ENCODE measurements around the gene PIP5K1C.
A peak's percentile ranks its signal among the peaks of the same experiment; 100 is the strongest.

Gene PIP5K1C

DNA sequence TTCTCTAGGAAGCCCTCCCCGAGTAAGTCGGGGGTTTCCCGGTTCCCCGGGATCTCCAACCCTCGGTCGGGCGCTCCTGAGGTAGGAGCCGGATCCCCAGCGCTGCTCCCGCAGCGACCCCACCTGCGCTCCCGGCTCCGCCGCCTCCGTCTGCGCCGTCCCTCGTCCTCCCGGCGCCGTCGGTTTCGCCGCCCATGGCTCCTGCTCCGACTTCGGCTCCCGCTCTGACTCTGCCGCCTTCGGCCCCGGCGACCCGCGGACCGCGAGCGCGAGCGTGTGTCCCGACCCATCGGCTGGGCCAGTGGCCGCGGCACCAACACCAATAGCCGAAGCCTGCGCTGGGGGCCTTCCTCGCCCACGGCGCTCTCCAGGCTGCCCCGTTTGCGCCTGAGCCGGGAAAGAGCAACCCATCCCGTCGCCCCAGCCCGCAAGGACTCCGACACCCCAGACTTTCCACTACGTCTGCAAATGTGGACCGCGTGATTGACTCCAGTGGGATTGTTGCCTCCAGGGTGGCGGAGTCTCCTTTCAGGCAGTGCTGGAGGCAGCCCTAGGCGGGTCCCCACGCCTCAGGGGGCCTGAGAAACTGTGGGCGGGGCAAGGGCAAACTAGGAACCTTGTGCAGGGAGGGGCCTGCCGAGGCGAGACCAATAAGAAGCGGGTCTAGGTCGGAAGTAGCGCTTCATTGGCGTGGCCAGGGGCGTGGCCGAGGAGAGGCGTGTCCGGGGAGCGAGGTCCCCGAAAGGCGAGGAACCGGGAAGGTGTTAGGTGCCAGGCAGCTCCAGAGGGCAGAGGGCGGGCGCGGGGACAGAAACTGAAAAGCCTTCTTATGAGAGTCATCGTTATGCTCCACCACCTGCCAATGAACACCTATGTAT is 73.6 kb downstream of the PIP5K1C start, which contains the start of gene CACTIN:
Gene CACTIN (minus strand): TSS at position 318 of the 878 bp plus-strand sequence. CDS start 28 bp downstream, at position 290.
- DNase-seq (ENCODE audit: low spot score): peak; percentile 100

GRCh38 chr19:3625996-3626472 is 74.2 kb downstream of the PIP5K1C start:
- peak; percentile 47 for DNase-seq (ENCODE audit: low spot score)

DNA sequence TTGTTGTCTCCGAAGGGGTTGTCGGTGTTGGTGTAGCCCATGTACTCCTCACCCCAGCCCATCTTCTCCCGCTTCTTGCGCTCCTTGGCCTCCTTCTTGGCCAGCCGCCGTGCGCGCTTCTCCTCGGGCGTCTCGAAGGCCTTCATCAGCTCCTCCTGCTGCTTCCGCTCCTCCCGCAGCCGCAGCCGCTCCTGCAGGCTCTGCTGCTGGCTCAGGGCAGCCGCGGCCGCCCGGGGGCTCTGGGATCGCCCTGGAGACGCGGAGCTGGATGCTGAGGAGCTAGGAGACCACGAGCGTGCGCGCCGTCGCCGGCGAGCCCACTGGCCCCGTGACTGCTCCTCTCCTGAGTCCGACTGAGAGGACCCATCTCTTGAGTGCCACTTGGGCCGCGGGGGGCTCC is 76.6 kb downstream of the PIP5K1C start:
- DNase-seq (ENCODE audit: low spot score): no peak

GRCh38 chr19:3622224-3622623 is 78.0 kb downstream of the PIP5K1C start:
- no peak for DNase-seq (ENCODE audit: low spot score)

GRCh38 chr19:3621689-3622088 is 78.6 kb downstream of the PIP5K1C start:
- no peak for DNase-seq (ENCODE audit: low spot score)

GRCh38 chr19:3620817-3621547 is 79.3 kb downstream of the PIP5K1C start:
- DNase-seq (ENCODE audit: low spot score): no peak

- DNase-seq (ENCODE audit: low spot score): no peak
Observed at GRCh38 chr19:3620145-3620816, 80.0 kb downstream of the PIP5K1C start.

- no peak for DNase-seq (ENCODE audit: low spot score)
Observed at GRCh38 chr19:3619631-3620012, 80.6 kb downstream of the PIP5K1C start.

DNA sequence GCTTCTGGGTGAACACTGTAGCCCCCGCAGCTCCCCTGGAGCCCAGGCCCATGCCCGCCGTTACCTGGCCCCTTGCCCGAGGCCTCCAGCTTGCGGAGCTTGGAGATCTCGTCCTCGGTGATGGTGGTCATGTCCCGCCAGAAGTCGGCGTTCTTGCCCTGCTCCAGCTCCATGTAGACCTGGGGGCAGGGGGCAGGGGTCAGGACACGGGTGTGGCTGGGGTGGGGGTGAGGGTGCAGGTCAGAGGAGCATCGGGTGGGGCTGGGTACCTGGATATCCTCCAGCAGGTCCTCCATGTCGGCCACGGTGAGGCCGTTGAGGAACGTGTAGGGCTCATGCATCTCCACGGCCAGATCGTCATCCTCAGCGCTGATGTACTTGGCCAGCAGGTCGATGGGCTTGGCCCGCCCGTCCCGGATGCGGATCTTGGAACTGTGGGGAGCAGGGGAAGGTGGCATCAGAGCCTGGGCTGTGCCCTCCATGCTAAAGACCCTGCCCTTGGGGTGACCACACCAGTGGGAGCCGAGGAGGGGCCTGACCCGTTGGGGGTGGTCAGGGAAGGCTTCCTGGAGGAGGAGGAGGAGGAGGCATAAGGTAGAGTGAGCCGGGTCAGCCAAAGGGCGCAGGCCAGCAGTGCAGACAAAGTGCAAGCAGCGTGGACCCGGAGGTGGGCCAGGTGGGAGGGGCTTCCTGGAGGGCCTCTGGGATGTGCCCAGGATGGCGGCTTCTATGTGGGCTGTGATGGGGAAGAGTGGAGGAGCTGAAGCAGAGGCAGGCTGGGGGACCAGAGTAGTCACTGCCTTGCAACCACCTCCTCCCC is 81.2 kb downstream of the PIP5K1C start:
- DNase-seq (ENCODE audit: low spot score): no peak

DNA sequence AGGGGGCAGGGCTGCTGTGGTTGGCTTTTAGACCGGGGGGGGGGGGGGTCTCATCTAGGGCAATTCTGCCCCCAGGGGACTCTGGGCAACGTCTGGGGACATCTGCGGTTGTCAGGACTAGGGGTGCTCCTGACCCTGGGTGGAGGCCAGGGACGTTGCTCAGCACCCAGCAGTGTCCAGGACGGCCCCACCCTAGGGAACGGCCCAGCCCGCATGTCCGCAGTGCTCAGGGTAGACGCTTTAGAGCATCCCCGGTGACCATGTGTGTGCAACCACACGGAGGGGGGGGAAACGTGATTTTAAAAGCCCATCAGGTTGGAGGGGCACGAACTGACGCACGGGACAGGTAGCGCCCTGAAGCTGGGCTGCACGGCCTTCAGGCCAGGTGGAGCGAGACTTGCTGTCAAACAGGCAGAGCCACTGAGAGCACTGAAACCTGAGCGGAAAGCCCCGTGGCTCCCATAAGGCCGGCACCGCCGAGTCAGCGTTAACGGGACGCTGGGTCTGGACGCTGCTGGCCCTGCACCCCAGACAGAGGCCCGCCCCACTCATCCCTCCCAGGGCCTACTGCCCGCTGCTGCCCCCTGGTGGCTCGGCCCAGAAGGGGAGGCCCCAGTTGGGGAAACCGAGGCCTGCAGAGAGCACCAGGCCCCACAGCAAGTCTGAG is 82.0 kb downstream of the PIP5K1C start:
- DNase-seq (ENCODE audit: low spot score): peak; percentile 95

DNA sequence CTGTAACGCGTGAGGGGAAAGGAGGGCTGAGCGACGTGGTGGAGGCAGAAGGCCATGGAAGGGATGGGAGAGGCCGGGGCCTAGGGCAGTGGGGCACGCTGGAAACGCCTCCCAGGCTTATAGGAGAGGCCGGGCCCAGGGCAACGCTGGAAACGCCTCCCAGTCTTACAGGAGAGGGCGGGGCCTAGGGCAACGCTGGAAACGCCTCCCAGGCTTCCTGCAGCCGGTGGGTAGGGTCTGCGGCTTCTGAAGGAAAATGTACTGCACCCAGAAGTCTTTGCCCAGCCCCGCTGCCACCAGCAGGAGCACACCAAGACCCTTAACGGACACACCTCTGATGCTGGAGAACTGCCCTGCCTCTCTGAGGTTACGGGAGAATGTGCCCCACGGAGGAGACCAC is 82.8 kb downstream of the PIP5K1C start:
- no peak for DNase-seq (ENCODE audit: low spot score)

GRCh38 chr19:3615524-3616135 is 84.6 kb downstream of the PIP5K1C start:
- DNase-seq (ENCODE audit: low spot score): no peak

GRCh38 chr19:3614858-3615505 is 85.3 kb downstream of the PIP5K1C start:
- DNase-seq (ENCODE audit: low spot score): no peak

DNA sequence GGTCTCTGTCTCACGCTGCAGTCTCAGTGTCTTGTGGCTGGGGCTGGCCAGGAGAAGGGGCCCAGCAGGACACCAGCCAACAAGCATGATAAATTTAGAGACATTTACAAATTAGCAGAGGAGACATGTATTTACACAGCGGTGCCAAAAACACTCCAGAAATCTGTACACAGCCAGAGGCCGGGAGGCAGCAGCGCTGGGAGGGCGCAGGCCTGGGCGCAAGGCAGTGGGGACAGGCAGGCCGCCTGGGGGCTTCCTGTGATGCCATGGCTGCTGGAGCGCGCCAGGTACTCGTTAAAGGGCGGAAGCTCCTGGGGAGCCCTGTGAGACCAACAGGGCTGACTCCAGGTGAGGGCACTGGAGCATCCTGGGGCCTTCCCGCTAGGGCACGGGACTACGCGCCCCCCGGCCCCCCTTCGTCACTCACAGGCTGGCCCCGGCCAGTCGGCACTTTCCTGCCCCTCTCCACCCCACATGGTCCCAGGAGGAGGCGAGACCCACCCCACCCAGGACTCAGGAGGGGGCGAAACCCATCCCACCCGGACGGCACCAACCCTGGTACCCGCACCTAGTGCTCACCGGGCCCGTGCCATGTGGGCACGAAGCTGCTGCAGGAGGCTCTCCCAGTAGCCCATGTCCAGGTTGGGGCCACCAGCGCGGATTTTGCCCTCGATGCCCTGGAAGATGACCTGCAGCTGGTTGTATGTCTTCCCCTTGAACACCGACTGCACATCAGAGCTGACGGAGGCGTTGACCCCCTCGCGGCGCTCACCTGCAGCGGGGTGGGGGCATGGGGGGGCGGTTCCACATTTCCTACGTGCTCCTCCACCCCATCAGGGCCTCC is 86.2 kb downstream of the PIP5K1C start:
- no peak for DNase-seq (ENCODE audit: low spot score)

DNA sequence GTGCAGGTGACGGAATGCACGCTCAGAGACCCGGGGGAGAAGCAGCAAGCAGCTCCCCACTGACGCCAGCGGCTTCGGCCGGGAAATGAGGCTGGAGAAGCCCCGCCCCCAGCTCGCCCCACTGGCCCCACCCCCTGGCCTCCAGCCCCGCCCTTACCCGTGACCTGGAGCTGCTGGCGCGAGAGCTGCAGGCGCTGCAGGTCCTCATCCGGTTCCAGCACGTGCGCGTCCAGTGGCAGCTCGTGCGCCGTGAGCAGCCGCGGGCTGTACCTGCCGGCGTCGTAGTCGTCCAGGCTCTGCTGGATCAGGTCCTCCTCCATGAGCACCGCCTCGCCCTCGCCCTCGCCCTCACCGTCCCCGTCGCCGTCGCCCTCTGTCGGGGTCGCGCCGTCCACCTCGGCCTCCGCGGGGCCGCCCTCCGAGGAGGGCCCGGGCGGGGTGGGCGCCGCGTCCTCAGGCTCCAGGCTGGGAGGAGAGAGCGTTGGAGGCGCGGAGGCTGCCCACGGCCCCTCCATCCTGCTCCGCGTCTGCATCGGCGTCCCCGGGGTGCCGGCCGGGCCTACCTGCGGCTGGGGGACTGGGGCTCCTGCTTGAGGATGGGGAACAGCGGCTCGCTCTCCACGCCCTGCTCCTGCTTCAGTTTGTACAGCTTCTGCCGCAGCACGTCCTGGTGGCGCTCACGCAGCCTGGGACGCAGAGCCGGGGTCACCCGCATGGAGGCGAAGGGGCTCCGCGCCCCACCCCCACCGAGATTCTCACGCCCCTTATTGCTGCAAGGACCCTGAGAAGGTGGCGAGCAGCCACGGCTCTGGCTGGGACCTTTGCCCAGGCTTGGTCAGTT is 87.1 kb downstream of the PIP5K1C start:
- DNase-seq (ENCODE audit: low spot score): no peak

GRCh38 chr19:3612330-3612729 is 87.9 kb downstream of the PIP5K1C start:
- DNase-seq (ENCODE audit: low spot score): no peak

DNA sequence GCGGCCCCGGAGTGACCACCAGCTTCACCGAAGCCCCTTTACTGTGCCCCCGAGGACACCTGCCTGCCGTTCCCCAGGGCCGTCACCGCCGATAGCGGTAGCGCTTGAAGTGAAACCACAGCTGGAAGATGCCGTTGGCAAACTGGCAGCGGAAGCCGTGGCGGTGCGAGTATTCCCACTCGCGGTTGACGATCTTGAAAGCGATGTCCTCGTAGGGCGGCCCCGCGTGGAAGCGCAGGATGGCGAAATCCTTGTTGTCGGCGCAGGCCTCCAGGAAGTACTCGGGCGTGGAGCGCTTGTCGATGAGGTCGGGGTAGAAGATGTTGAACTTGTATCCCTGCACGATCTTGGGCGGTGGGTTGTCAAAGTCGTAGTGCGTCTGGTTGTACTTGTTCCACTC is 88.4 kb downstream of the PIP5K1C start:
- no peak for DNase-seq (ENCODE audit: low spot score)

Data from AG08396 (cell line).